ENCODE data around the gene PPRC1. TPM values are rescaled to one million over a fixed set of nuclear protein-coding genes. Genes with fewer than 3 reads are reported as not detected.

Gene PPRC1
- total and polyA plus RNA-seq, 4 donors = 19.3 to 42.1 (median 26.5) TPM

DNA sequence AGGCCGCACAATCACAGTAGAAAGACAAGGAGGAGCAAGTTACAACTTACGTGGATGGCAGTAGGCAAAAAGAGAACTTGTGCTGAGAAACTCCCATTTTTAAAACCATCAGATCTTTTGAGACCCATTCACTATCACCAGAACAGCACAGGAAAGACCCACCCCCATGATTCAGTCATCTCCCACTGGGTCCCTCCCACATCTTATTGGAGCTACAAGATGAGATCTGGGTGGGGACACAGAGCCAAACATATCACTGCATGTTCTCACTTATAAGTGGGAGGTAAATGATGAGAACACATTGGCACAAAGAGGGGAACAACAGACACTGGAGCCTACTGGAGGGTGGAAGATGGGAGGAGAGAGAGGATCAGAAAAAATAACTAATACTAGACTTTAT is 51.8 kb downstream of the PPRC1 start:
- H3K4me1 ChIP-seq (ENCODE audit: control insufficient read depth in 5 of 5, insufficient read depth in 5 of 5, low read length in 5 of 5) = peaks cover 0 to 2% (median 0%) of the 10 kb centered on the region in 5 donors
- 87 to 93% methylated on average over 2 of the region's 2 CpGs for WGBS, 2 donors
- H3K27ac ChIP-seq (ENCODE audit: low read depth in 1 of 2, low read length in 1 of 2) = no peak overlapping the region
- no peaks in the 10 kb centered on the region for H3K27me3 ChIP-seq (ENCODE audit: control insufficient read depth in 3 of 3, insufficient read depth in 3 of 3, low read length in 2 of 3)
- no peaks in the 10 kb centered on the region for H3K36me3 ChIP-seq (ENCODE audit: control insufficient read depth in 4 of 4, insufficient read depth in 4 of 4, low read length in 4 of 4)
- DNase-seq (no peak), ATAC-seq (ENCODE audit: insufficient read depth, low FRiP score) (no peak)
- H3K9me3 ChIP-seq (ENCODE audit: control insufficient read depth in 4 of 4, insufficient read depth in 3 of 4, low read length in 3 of 4) = no peaks in the 10 kb centered on the region
- H3K9ac ChIP-seq (ENCODE audit: insufficient read depth in 1 of 2, low read length in 2 of 2) = no peak overlapping the region
- H3K4me3 ChIP-seq = no peak overlapping the region
- TF ChIP-seq CTCF (IDR thresholded peaks at IDR 0.05; ENCODE audit: control extremely low read depth, extremely low read depth) = no peak

GRCh38 chr10:102185272-102185671 is 52.4 kb downstream of the PPRC1 start:
- Histone ChIP-seq H3K9me3 (ENCODE audit: control insufficient read depth in 4 of 4, insufficient read depth in 3 of 4, low read length in 3 of 4) (no peaks in the 10 kb centered on the region), H3K4me1 (ENCODE audit: control insufficient read depth in 5 of 5, insufficient read depth in 5 of 5, low read length in 5 of 5) (peaks cover 0 to 2% (median 0%) of the 10 kb centered on the region in 5 donors), H3K27ac (ENCODE audit: low read depth in 1 of 2, low read length in 1 of 2) (no peak overlapping the region), H3K36me3 (ENCODE audit: control insufficient read depth in 4 of 4, insufficient read depth in 4 of 4, low read length in 4 of 4) (no peaks in the 10 kb centered on the region), H3K4me3 (no peak overlapping the region), H3K27me3 (ENCODE audit: control insufficient read depth in 3 of 3, insufficient read depth in 3 of 3, low read length in 2 of 3) (no peaks in the 10 kb centered on the region), H3K9ac (ENCODE audit: insufficient read depth in 1 of 2, low read length in 2 of 2) (no peak overlapping the region)
- ATAC-seq (ENCODE audit: insufficient read depth, low FRiP score) (no peak), DNase-seq (no peak)
- 73 to 78% methylated on average over 2 of the region's 2 CpGs for WGBS, 2 donors
- no peak for TF ChIP-seq CTCF (IDR thresholded peaks at IDR 0.05; ENCODE audit: control extremely low read depth, extremely low read depth)

GRCh38 chr10:102185811-102186527 is 53.1 kb downstream of the PPRC1 start:
- DNase-seq = peak in 2 of 3 donors; percentile 31 to 45
- Histone ChIP-seq H3K9ac (ENCODE audit: insufficient read depth in 1 of 2, low read length in 2 of 2) (no peak overlapping the region), H3K4me1 (ENCODE audit: control insufficient read depth in 5 of 5, insufficient read depth in 5 of 5, low read length in 5 of 5) (peaks cover 0 to 2% (median 0%) of the 10 kb centered on the region in 5 donors), H3K36me3 (ENCODE audit: control insufficient read depth in 4 of 4, insufficient read depth in 4 of 4, low read length in 4 of 4) (no peaks in the 10 kb centered on the region), H3K9me3 (ENCODE audit: control insufficient read depth in 4 of 4, insufficient read depth in 3 of 4, low read length in 3 of 4) (no peaks in the 10 kb centered on the region), H3K27me3 (ENCODE audit: control insufficient read depth in 3 of 3, insufficient read depth in 3 of 3, low read length in 2 of 3) (no peaks in the 10 kb centered on the region), H3K27ac (ENCODE audit: low read depth in 1 of 2, low read length in 1 of 2) (no peak overlapping the region), H3K4me3 (no peak overlapping the region)
- TF ChIP-seq CTCF (IDR thresholded peaks at IDR 0.05; ENCODE audit: control extremely low read depth, extremely low read depth) = no peak
- 81 to 82% methylated on average over 15 of the region's 15 CpGs for WGBS, 2 donors
- no peak for ATAC-seq (ENCODE audit: insufficient read depth, low FRiP score)
